ENCODE results near the gene RASD2. TPM values are rescaled to one million over a fixed set of nuclear protein-coding genes. Genes with fewer than 3 reads are reported as not detected.

The RASD2 gene
- total RNA-seq, 1 donor from 2014 or later = 0.24 TPM

- no peaks in the 10 kb centered on the region for H3K9me3 Mint-ChIP-seq
- no peak for DNase-seq (ENCODE audit: extremely low spot score, unreplicated experiment)
- TF ChIP-seq CTCF (conservative IDR thresholded peaks at IDR 0.05) = no peak
- no peaks in the 10 kb centered on the region for H3K36me3 Mint-ChIP-seq
- H3K4me1 Mint-ChIP-seq (ENCODE audit: unreplicated experiment) = peaks cover 9% of the 10 kb centered on the region
- no peak overlapping the region for H3K4me3 Mint-ChIP-seq
- peaks cover 32% of the 10 kb centered on the region for H3K27me3 Mint-ChIP-seq
- H3K27ac Mint-ChIP-seq = no peak overlapping the region
Measured at GRCh38 chr22:35549328-35549727, 8.7 kb downstream of the RASD2 start.

DNA sequence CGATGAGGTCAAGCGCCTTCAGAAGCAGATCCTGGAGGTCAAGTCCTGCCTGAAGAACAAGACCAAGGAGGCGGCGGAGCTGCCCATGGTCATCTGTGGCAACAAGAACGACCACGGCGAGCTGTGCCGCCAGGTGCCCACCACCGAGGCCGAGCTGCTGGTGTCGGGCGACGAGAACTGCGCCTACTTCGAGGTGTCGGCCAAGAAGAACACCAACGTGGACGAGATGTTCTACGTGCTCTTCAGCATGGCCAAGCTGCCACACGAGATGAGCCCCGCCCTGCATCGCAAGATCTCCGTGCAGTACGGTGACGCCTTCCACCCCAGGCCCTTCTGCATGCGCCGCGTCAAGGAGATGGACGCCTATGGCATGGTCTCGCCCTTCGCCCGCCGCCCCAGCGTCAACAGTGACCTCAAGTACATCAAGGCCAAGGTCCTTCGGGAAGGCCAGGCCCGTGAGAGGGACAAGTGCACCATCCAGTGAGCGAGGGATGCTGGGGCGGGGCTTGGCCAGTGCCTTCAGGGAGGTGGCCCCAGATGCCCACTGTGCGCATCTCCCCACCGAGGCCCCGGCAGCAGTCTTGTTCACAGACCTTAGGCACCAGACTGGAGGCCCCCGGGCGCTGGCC is 11.0 kb downstream of the RASD2 start:
- TF ChIP-seq CTCF (conservative IDR thresholded peaks at IDR 0.05) = no peak
- DNase-seq (ENCODE audit: extremely low spot score, unreplicated experiment) = no peak
- H3K4me3 Mint-ChIP-seq = no peak overlapping the region
- peaks cover 14% of the 10 kb centered on the region for H3K4me1 Mint-ChIP-seq (ENCODE audit: unreplicated experiment)
- no peaks in the 10 kb centered on the region for H3K36me3 Mint-ChIP-seq
- H3K9me3 Mint-ChIP-seq = no peaks in the 10 kb centered on the region
- H3K27ac Mint-ChIP-seq = no peak overlapping the region
- H3K27me3 Mint-ChIP-seq = peaks cover 16% of the 10 kb centered on the region

GRCh38 chr22:35552196-35552842 is 11.7 kb downstream of the RASD2 start:
- peaks cover 16% of the 10 kb centered on the region for H3K27me3 Mint-ChIP-seq
- H3K9me3 Mint-ChIP-seq = no peaks in the 10 kb centered on the region
- no peaks in the 10 kb centered on the region for H3K36me3 Mint-ChIP-seq
- no peak for TF ChIP-seq CTCF (conservative IDR thresholded peaks at IDR 0.05)
- no peak overlapping the region for H3K27ac Mint-ChIP-seq
- DNase-seq (ENCODE audit: extremely low spot score, unreplicated experiment) = no peak
- H3K4me3 Mint-ChIP-seq = no peak overlapping the region
- peaks cover 14% of the 10 kb centered on the region for H3K4me1 Mint-ChIP-seq (ENCODE audit: unreplicated experiment)

DNA sequence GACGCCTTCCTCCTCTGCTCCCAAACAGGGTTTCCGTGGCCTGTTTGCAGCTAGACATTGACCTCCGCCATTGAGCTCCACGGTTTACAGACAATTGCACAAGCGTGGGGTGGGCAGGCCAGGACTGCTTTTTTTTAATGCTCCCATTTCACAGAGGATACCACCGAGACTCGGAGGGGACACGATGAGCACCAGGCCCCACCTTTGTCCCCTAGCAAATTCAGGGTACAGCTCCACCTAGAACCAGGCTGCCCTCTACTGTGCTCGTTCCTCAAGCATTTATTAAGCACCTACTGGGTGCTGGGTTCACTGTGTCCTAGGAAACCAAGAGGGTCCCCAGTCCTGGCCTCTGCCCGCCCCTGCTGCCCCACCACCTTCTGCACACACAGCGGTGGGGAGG is 12.2 kb downstream of the RASD2 start:
- H3K9me3 Mint-ChIP-seq = no peaks in the 10 kb centered on the region
- H3K27ac Mint-ChIP-seq = no peak overlapping the region
- peaks cover 14% of the 10 kb centered on the region for H3K4me1 Mint-ChIP-seq (ENCODE audit: unreplicated experiment)
- no peak for TF ChIP-seq CTCF (conservative IDR thresholded peaks at IDR 0.05)
- no peak overlapping the region for H3K4me3 Mint-ChIP-seq
- H3K27me3 Mint-ChIP-seq = peaks cover 17% of the 10 kb centered on the region
- DNase-seq (ENCODE audit: extremely low spot score, unreplicated experiment) = no peak
- H3K36me3 Mint-ChIP-seq = no peaks in the 10 kb centered on the region

DNA sequence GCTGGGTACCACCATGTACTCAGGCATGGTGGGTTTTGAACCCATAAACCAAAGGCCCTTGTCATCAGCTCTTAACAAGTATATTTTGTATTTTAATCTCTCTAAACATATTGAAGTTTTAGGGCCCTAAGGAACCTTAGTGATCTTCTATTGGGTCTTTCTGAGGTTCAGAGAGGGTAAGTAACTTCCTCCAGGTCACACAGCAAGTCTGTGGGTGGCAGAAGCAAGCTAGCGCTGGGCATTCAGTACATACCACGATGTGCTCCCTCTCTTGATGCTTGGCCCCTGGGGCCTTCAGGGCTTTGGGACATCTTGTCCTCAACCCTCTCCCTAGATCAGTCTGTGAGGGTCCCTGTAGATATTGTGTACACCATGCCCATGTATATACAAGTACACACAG is 12.7 kb downstream of the RASD2 start:
- TF ChIP-seq CTCF (conservative IDR thresholded peaks at IDR 0.05) = no peak
- H3K4me3 Mint-ChIP-seq = no peak overlapping the region
- no peaks in the 10 kb centered on the region for H3K9me3 Mint-ChIP-seq
- no peak for DNase-seq (ENCODE audit: extremely low spot score, unreplicated experiment)
- H3K36me3 Mint-ChIP-seq = no peaks in the 10 kb centered on the region
- peaks cover 14% of the 10 kb centered on the region for H3K4me1 Mint-ChIP-seq (ENCODE audit: unreplicated experiment)
- peaks cover 21% of the 10 kb centered on the region for H3K27me3 Mint-ChIP-seq
- no peak overlapping the region for H3K27ac Mint-ChIP-seq

Data from type B pancreatic cell (in vitro differentiated cells).